ENCODE measurements around the gene PRPF8. TPM values are rescaled to one million over a fixed set of nuclear protein-coding genes. Genes with fewer than 3 reads are reported as not detected.

The PRPF8 gene
- total and polyA plus RNA-seq, 10 of the 15 experiments (the other 5 are each of a cell fraction or from before 2014, with no cell fraction given) = 77.2 to 337 (median 162) TPM

DNA sequence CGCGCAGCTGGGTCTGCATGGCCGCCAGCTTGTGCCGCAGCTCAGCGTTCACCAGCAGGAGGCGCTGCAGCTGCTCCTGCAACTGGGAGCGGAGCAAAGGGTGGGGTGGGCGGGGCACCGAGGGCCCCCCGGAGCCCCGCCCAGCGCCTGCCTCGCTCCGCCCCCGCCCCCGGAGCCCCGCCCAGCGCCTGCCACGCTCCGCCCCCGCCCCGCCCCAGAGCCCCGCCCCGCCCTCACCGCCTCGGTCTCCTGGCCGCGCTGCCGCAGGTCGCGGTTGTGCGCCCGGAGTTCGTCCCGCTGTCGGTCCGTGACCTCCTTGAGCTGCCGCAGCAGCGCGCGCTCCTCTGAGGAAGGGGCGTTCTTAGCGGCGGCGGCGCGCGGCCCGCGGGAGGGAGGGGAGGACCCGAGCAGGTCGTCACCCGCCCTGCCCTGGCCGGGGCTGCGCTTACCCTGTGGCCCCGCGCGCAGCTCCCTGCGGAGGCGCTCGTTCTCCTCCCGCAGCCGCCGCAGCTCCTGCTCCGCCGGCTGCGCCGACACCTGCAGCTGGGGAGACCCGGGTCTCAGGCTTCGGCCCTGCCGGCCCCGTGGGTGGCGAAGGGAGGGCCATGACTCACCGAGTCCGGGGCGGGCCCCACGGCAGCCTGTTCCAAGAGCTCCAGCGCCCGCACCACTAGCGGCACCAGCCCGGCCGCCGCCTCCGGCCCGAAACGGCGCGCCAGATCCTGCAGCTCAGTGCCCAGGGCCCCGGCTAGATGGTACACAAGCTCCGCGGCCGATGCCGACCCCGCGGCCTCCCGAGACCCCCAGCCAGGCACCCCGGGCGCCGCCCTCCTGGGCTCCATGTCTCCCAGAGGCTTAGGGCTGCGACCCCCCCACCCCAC is 35.5 kb downstream of the PRPF8 start (continued):
- no peak for TF ChIP-seq CREB1 (IDR thresholded peaks at IDR 0.05; ENCODE audit: low read depth)
- TF ChIP-seq SP1 (IDR thresholded peaks at IDR 0.05; ENCODE audit: low read depth, low read length) = peak; percentile 36
- TF ChIP-seq CTCF (IDR thresholded peaks at IDR 0.05 in 2 of 3, conservative IDR thresholded peaks at IDR 0.05 in 1 of 3; ENCODE audit: control insufficient read depth in 2 of 3, extremely low read depth in 1 of 3, insufficient read depth in 1 of 3, low read depth in 3 of 3, low read length in 3 of 3) = peak; percentile 78 to 99 (median 97)
- TF ChIP-seq ESRRA (IDR thresholded peaks at IDR 0.05; ENCODE audit: low read length) = no peak
- no peak for TF ChIP-seq ZZZ3 (IDR thresholded peaks at IDR 0.05; ENCODE audit: control insufficient read depth, insufficient read length, low read depth)
- no peak for TF ChIP-seq JUND (IDR thresholded peaks at IDR 0.05; ENCODE audit: low read depth, low read length)
- no peak for TF ChIP-seq NFYB (IDR thresholded peaks at IDR 0.05; ENCODE audit: insufficient read depth, low read depth, low read length)
- TF ChIP-seq YY1 (IDR thresholded peaks at IDR 0.05; ENCODE audit: low read depth, low read length) = peak; percentile 95
- no peak for TF ChIP-seq FOXM1 (IDR thresholded peaks at IDR 0.05; ENCODE audit: low read depth, low read length)
- no peak for TF ChIP-seq IRF4 (IDR thresholded peaks at IDR 0.05; ENCODE audit: low read depth, low read length)
- TF ChIP-seq KLF5 (IDR thresholded peaks at IDR 0.05; ENCODE audit: partially characterized antibody) = no peak
- no peak; the same call in 1 of the 2 replicates for TF ChIP-seq ZNF217 (IDR thresholded peaks at IDR 0.05)
- TF ChIP-seq TAF1 (IDR thresholded peaks at IDR 0.05; ENCODE audit: borderline replicate concordance, low read depth, low read length) = peak; percentile 7; the same call in 1 of the 2 replicates
- no peak for TF ChIP-seq IKZF2 (IDR thresholded peaks at IDR 0.05)
- no peak for TF ChIP-seq RELB (IDR thresholded peaks at IDR 0.05; ENCODE audit: low read depth)
- TF ChIP-seq EED (IDR thresholded peaks at IDR 0.05; ENCODE audit: low read depth) = no peak
- TF ChIP-seq TBL1XR1 (IDR thresholded peaks at IDR 0.05; ENCODE audit: low read depth, low read length) = peak; percentile 18; the same call in 1 of the 2 replicates
- TF ChIP-seq MAX (IDR thresholded peaks at IDR 0.05; ENCODE audit: low read depth, low read length) = peak; percentile 83; the same call in 1 of the 2 replicates
- TF ChIP-seq MTA2 (IDR thresholded peaks at IDR 0.05; ENCODE audit: low read depth) = no peak
- TF ChIP-seq PBX3 (IDR thresholded peaks at IDR 0.05; ENCODE audit: insufficient replicate concordance, low read depth, low read length) = no peak
- no peak for TF ChIP-seq NFYA (IDR thresholded peaks at IDR 0.05; ENCODE audit: borderline replicate concordance, low read depth, low read length)
- TF ChIP-seq ETV6 (conservative IDR thresholded peaks at IDR 0.05 in 1 of 2, IDR thresholded peaks at IDR 0.05 in 1 of 2; ENCODE audit: borderline replicate concordance in 1 of 2, low read depth in 1 of 2) = no peak
- peak; percentile 7; the same call in 1 of the 2 replicates for TF ChIP-seq GATAD2B (conservative IDR thresholded peaks at IDR 0.05; ENCODE audit: low read depth)
- TF ChIP-seq BMI1 (IDR thresholded peaks at IDR 0.05; ENCODE audit: borderline replicate concordance) = no peak
- peak; percentile 35; the same call in 1 of the 2 replicates for TF ChIP-seq HCFC1 (IDR thresholded peaks at IDR 0.05; ENCODE audit: low read length)
- no peak for TF ChIP-seq PML (IDR thresholded peaks at IDR 0.05; ENCODE audit: low read length)
